Measurements from ENCODE around the gene DEAF1. TPM values are rescaled to one million over a fixed set of nuclear protein-coding genes. Genes with fewer than 3 reads are reported as not detected.

Gene DEAF1
- total and polyA plus RNA-seq, 2 of the 13 experiments (the other 11 are each of a cell fraction or from before 2014, with no cell fraction given), result 22.3 to 29.6 TPM

GRCh38 chr11:680476-680875 is 14.5 kb downstream of the DEAF1 start:
- DNase-seq (ENCODE audit: low spot score) (no peak), ATAC-seq (no peak), FAIRE-seq (no peak)
- H3K9me3 ChIP-seq (ENCODE audit: low read length), result no peaks in the 10 kb centered on the region
- BruUV-seq (replicated peaks), result no TSS peak
- no peak overlapping the region for H3K9ac ChIP-seq (ENCODE audit: insufficient read depth, low read depth, low read length)
- CTCF ChIA-PET (ENCODE audit: low intra/inter-chr PET ratio, low total read pairs), result no interaction called here
- H3K27ac ChIP-seq (ENCODE audit: extremely low read length, insufficient read depth, low read length), result no peak overlapping the region
- POLR2A ChIA-PET, result interaction anchor here (1.3 kb wide), 1 partner anchor 15 kb away, joined by 3 read pairs; the partner anchor contains the start of gene TMEM80
- no peaks in the 10 kb centered on the region; a peak in 1 of 5 replicates for H3K27me3 ChIP-seq (ENCODE audit: control insufficient read depth in 1 of 2, insufficient read depth in 2 of 2, low read length in 2 of 2)
- in situ Hi-C loops (cut with HindIII; ENCODE audit: extremely low pct_ligation_motif_present, low pct_unique_long_range_greater_than_20kb) (no loop called here), intact Hi-C loops (cut with micrococcal nuclease; ENCODE audit: unreplicated experiment) (no loop called here)
- H3K4me3 ChIP-seq (replicated peaks in 1 of 3; ENCODE audit: insufficient read depth in 1 of 3, low read depth in 2 of 3, low read length in 3 of 3), result no peak overlapping the region
- no peak overlapping the region for H2AFZ ChIP-seq (ENCODE audit: low read length)
- no peaks in the 10 kb centered on the region for H4K20me1 ChIP-seq (ENCODE audit: insufficient read depth, low read length)
- no peaks in the 10 kb centered on the region for H3K79me2 ChIP-seq (ENCODE audit: insufficient read depth, low read length)
- H3K4me2 ChIP-seq (ENCODE audit: low read depth, low read length), result no peak overlapping the region
- peak; percentile 66 for TF ChIP-seq AGO2 (optimal IDR thresholded peaks at IDR 0.05; ENCODE audit: low read depth, low read length)
- no peak for TF ChIP-seq ZKSCAN1 (IDR thresholded peaks at IDR 0.05; ENCODE audit: low read length)
- no peaks in the 10 kb centered on the region for H3K4me1 ChIP-seq (ENCODE audit: insufficient read depth, low read length)
- H3K36me3 ChIP-seq (replicated peaks in 1 of 2; ENCODE audit: control insufficient read depth in 1 of 2, insufficient read depth in 2 of 2, low read length in 2 of 2), result peaks cover 19 to 65% of the 10 kb centered on the region in 2 experiments; a peak in 4 of 5 replicates
- 96% methylated on average over 13 of the region's 19 CpGs for WGBS (ENCODE audit: low lambda C conversion rate)

- FAIRE-seq, result no peak
- no peak overlapping the region for H3K4me3 ChIP-seq (replicated peaks in 1 of 3; ENCODE audit: insufficient read depth in 1 of 3, low read depth in 2 of 3, low read length in 3 of 3)
- ChIA-PET CTCF (ENCODE audit: low intra/inter-chr PET ratio, low total read pairs) (no interaction called here), POLR2A (interaction anchor here (0.7 to 1.3 kb wide), 2 partner anchors 16 to 17 kb away, joined by 3 read pairs; partner anchors contain the start of gene TMEM80)
- no peak overlapping the region for H3K4me2 ChIP-seq (ENCODE audit: low read depth, low read length)
- peaks cover 17 to 57% of the 10 kb centered on the region in 2 experiments; a peak in 3 of 5 replicates for H3K36me3 ChIP-seq (replicated peaks in 1 of 2; ENCODE audit: control insufficient read depth in 1 of 2, insufficient read depth in 2 of 2, low read length in 2 of 2)
- no peak overlapping the region for H3K9ac ChIP-seq (ENCODE audit: insufficient read depth, low read depth, low read length)
- no peak for DNase-seq (ENCODE audit: low spot score)
- no peaks in the 10 kb centered on the region for H3K79me2 ChIP-seq (ENCODE audit: insufficient read depth, low read length)
- over 99% methylated on average over 23 of the region's 36 CpGs for WGBS (ENCODE audit: low lambda C conversion rate)
- H3K4me1 ChIP-seq (ENCODE audit: insufficient read depth, low read length), result no peaks in the 10 kb centered on the region
- H3K9me3 ChIP-seq (ENCODE audit: low read length), result no peaks in the 10 kb centered on the region
- no peak; the same call in 2 of the 3 replicates for ATAC-seq
- no peak overlapping the region for H2AFZ ChIP-seq (ENCODE audit: low read length)
- no peaks in the 10 kb centered on the region for H4K20me1 ChIP-seq (ENCODE audit: insufficient read depth, low read length)
- BruUV-seq (replicated peaks), result no TSS peak
- no peak for TF ChIP-seq SMAD9 (CRISPR knock-in tag; IDR thresholded peaks at IDR 0.05)
- TF ChIP-seq AGO2 (optimal IDR thresholded peaks at IDR 0.05; ENCODE audit: low read depth, low read length), result peak; percentile 64
- no peak for TF ChIP-seq CENPBD1 (CRISPR knock-in tag; IDR thresholded peaks at IDR 0.05; ENCODE audit: borderline replicate concordance, low read depth)
- no peak for TF ChIP-seq NR2F2 (IDR thresholded peaks at IDR 0.05; ENCODE audit: borderline replicate concordance, low read depth)
- 0 out of 2 replicates have a peak, but pooled peaks have one; percentile 32 for TF ChIP-seq RBFOX2 (IDR thresholded peaks at IDR 0.05; ENCODE audit: low read depth, low read length)
- intact Hi-C loops (cut with micrococcal nuclease; ENCODE audit: unreplicated experiment) (no loop called here), in situ Hi-C loops (cut with HindIII; ENCODE audit: extremely low pct_ligation_motif_present, low pct_unique_long_range_greater_than_20kb) (no loop called here)
- H3K27me3 ChIP-seq (ENCODE audit: control insufficient read depth in 1 of 2, insufficient read depth in 2 of 2, low read length in 2 of 2), result no peaks in the 10 kb centered on the region
- no peak overlapping the region for H3K27ac ChIP-seq (ENCODE audit: extremely low read length, insufficient read depth, low read length)
These were observed 15.5 kb downstream of the DEAF1 start for GRCh38 chr11:679271-680207.
